ENCODE results near the gene TMEM129.

The TMEM129 gene

GRCh38 chr4:1751155-1751918 lies 30.2 kb upstream of the TMEM129 start:
- no peak overlapping the region for H3K9ac ChIP-seq (ENCODE audit: low read length)
- H3K36me3 ChIP-seq (replicated peaks; ENCODE audit: insufficient read depth, low read length): no peaks in the 10 kb centered on the region
- no peaks in the 10 kb centered on the region for H4K20me1 ChIP-seq (ENCODE audit: insufficient read depth, low read length)
- H3K27ac ChIP-seq (ENCODE audit: low read length): no peak overlapping the region
- H3K27me3 ChIP-seq (replicated peaks; ENCODE audit: insufficient read depth, low read length): peaks cover 66% of the 10 kb centered on the region
- DNase-seq: no peak
- no peak overlapping the region for H2AFZ ChIP-seq (ENCODE audit: low read length)
- no peaks in the 10 kb centered on the region for H3K4me1 ChIP-seq (ENCODE audit: low read length)
- TF ChIP-seq EZH2phosphoT487 (IDR thresholded peaks at IDR 0.05; ENCODE audit: low read length) (no peak), CTCF (IDR thresholded peaks at IDR 0.05; ENCODE audit: low read length) (no peak), EZH2 (optimal IDR thresholded peaks at IDR 0.05; ENCODE audit: low read depth, low read length) (no peak)
- no peaks in the 10 kb centered on the region for H3K79me2 ChIP-seq (ENCODE audit: low read length)
- no peak overlapping the region for H3K4me3 ChIP-seq (ENCODE audit: low read length)
- H3K9me2 ChIP-seq (replicated peaks; ENCODE audit: insufficient read depth, low read length): no peaks in the 10 kb centered on the region
- no peaks in the 10 kb centered on the region for H3F3A ChIP-seq (ENCODE audit: insufficient read depth, low read length)
- no peak overlapping the region for H3K4me2 ChIP-seq (ENCODE audit: low read depth, low read length)
- no peaks in the 10 kb centered on the region for H3K9me3 ChIP-seq (replicated peaks; ENCODE audit: insufficient read depth, low read length)

GRCh38 chr4:1750381-1751154 lies 29.4 kb upstream of the TMEM129 start:
- peaks cover 59% of the 10 kb centered on the region for H3K27me3 ChIP-seq (replicated peaks; ENCODE audit: insufficient read depth, low read length)
- no peak for DNase-seq
- no peak overlapping the region for H3K4me2 ChIP-seq (ENCODE audit: low read depth, low read length)
- H3K9me3 ChIP-seq (replicated peaks; ENCODE audit: insufficient read depth, low read length): no peaks in the 10 kb centered on the region
- H2AFZ ChIP-seq (ENCODE audit: low read length): no peak overlapping the region
- no peak overlapping the region for H3K4me3 ChIP-seq (ENCODE audit: low read length)
- no peaks in the 10 kb centered on the region for H4K20me1 ChIP-seq (ENCODE audit: insufficient read depth, low read length)
- no peaks in the 10 kb centered on the region for H3K4me1 ChIP-seq (ENCODE audit: low read length)
- TF ChIP-seq EZH2phosphoT487 (IDR thresholded peaks at IDR 0.05; ENCODE audit: low read length) (no peak), CTCF (IDR thresholded peaks at IDR 0.05; ENCODE audit: low read length) (no peak), EZH2 (optimal IDR thresholded peaks at IDR 0.05; ENCODE audit: low read depth, low read length) (no peak)
- H3K27ac ChIP-seq (ENCODE audit: low read length): no peak overlapping the region
- no peaks in the 10 kb centered on the region for H3K9me2 ChIP-seq (replicated peaks; ENCODE audit: insufficient read depth, low read length)
- no peaks in the 10 kb centered on the region for H3F3A ChIP-seq (ENCODE audit: insufficient read depth, low read length)
- H3K9ac ChIP-seq (ENCODE audit: low read length): no peak overlapping the region
- no peaks in the 10 kb centered on the region for H3K79me2 ChIP-seq (ENCODE audit: low read length)
- no peaks in the 10 kb centered on the region for H3K36me3 ChIP-seq (replicated peaks; ENCODE audit: insufficient read depth, low read length)

- H2AFZ ChIP-seq (ENCODE audit: low read length): no peak overlapping the region
- no peaks in the 10 kb centered on the region for H3K36me3 ChIP-seq (replicated peaks; ENCODE audit: insufficient read depth, low read length)
- peaks cover 51% of the 10 kb centered on the region for H3K27me3 ChIP-seq (replicated peaks; ENCODE audit: insufficient read depth, low read length)
- H3K79me2 ChIP-seq (ENCODE audit: low read length): no peaks in the 10 kb centered on the region
- H3K4me2 ChIP-seq (ENCODE audit: low read depth, low read length): no peak overlapping the region
- H3K9ac ChIP-seq (ENCODE audit: low read length): no peak overlapping the region
- DNase-seq: no peak
- no peaks in the 10 kb centered on the region for H3K9me2 ChIP-seq (replicated peaks; ENCODE audit: insufficient read depth, low read length)
- H3F3A ChIP-seq (ENCODE audit: insufficient read depth, low read length): peaks cover 3% of the 10 kb centered on the region; the same call in 1 of the 2 replicates
- H4K20me1 ChIP-seq (ENCODE audit: insufficient read depth, low read length): no peaks in the 10 kb centered on the region
- TF ChIP-seq CTCF (IDR thresholded peaks at IDR 0.05; ENCODE audit: low read length) (no peak), EZH2 (optimal IDR thresholded peaks at IDR 0.05; ENCODE audit: low read depth, low read length) (no peak)
- H3K27ac ChIP-seq (ENCODE audit: low read length): no peak overlapping the region
- H3K4me3 ChIP-seq (ENCODE audit: low read length): no peak overlapping the region
- H3K9me3 ChIP-seq (replicated peaks; ENCODE audit: insufficient read depth, low read length): no peaks in the 10 kb centered on the region
- H3K4me1 ChIP-seq (ENCODE audit: low read length): no peaks in the 10 kb centered on the region
These were observed 28.7 kb upstream of the TMEM129 start for GRCh38 chr4:1749826-1750225.
